ENCODE data around the gene GAREM1.

GAREM1 gene

GRCh38 chr18:32360682-32361345 lies 109.9 kb downstream of the GAREM1 start:
- DNase-seq (ENCODE audit: low read depth): no peak
- TF ChIP-seq CTCF (conservative IDR thresholded peaks at IDR 0.05; ENCODE audit: low read depth, low read length): no peak
- no peak overlapping the region for H3K4me3 ChIP-seq (ENCODE audit: low read depth, low read length)

GRCh38 chr18:32358529-32358928 lies 112.2 kb downstream of the GAREM1 start:
- TF ChIP-seq CTCF (conservative IDR thresholded peaks at IDR 0.05; ENCODE audit: low read depth, low read length): no peak
- DNase-seq (ENCODE audit: low read depth): peak; percentile 37
- H3K4me3 ChIP-seq (ENCODE audit: low read depth, low read length): no peak overlapping the region

GRCh38 chr18:32358075-32358474 lies 112.6 kb downstream of the GAREM1 start:
- H3K4me3 ChIP-seq (ENCODE audit: low read depth, low read length): no peak overlapping the region
- peak; percentile 25 for TF ChIP-seq CTCF (conservative IDR thresholded peaks at IDR 0.05; ENCODE audit: low read depth, low read length)
- DNase-seq (ENCODE audit: low read depth): no peak

GRCh38 chr18:32355896-32356295 lies 114.8 kb downstream of the GAREM1 start:
- TF ChIP-seq CTCF (conservative IDR thresholded peaks at IDR 0.05; ENCODE audit: low read depth, low read length): no peak
- no peak overlapping the region for H3K4me3 ChIP-seq (ENCODE audit: low read depth, low read length)
- peak; percentile 82 for DNase-seq (ENCODE audit: low read depth)

GRCh38 chr18:32354518-32354917 lies 116.2 kb downstream of the GAREM1 start:
- H3K4me3 ChIP-seq (ENCODE audit: low read depth, low read length): no peak overlapping the region
- no peak for TF ChIP-seq CTCF (conservative IDR thresholded peaks at IDR 0.05; ENCODE audit: low read depth, low read length)
- DNase-seq (ENCODE audit: low read depth): no peak

GRCh38 chr18:32353257-32353656 lies 117.4 kb downstream of the GAREM1 start:
- TF ChIP-seq CTCF (conservative IDR thresholded peaks at IDR 0.05; ENCODE audit: low read depth, low read length): no peak
- no peak overlapping the region for H3K4me3 ChIP-seq (ENCODE audit: low read depth, low read length)
- DNase-seq (ENCODE audit: low read depth): no peak

GRCh38 chr18:32351032-32351431 lies 119.7 kb downstream of the GAREM1 start:
- peak; percentile 51 for DNase-seq (ENCODE audit: low read depth)
- TF ChIP-seq CTCF (conservative IDR thresholded peaks at IDR 0.05; ENCODE audit: low read depth, low read length): no peak
- H3K4me3 ChIP-seq (ENCODE audit: low read depth, low read length): no peak overlapping the region

All from choroid plexus epithelial cell (primary cell).